ENCODE measurements around the gene NHP2.

Gene NHP2

DNA sequence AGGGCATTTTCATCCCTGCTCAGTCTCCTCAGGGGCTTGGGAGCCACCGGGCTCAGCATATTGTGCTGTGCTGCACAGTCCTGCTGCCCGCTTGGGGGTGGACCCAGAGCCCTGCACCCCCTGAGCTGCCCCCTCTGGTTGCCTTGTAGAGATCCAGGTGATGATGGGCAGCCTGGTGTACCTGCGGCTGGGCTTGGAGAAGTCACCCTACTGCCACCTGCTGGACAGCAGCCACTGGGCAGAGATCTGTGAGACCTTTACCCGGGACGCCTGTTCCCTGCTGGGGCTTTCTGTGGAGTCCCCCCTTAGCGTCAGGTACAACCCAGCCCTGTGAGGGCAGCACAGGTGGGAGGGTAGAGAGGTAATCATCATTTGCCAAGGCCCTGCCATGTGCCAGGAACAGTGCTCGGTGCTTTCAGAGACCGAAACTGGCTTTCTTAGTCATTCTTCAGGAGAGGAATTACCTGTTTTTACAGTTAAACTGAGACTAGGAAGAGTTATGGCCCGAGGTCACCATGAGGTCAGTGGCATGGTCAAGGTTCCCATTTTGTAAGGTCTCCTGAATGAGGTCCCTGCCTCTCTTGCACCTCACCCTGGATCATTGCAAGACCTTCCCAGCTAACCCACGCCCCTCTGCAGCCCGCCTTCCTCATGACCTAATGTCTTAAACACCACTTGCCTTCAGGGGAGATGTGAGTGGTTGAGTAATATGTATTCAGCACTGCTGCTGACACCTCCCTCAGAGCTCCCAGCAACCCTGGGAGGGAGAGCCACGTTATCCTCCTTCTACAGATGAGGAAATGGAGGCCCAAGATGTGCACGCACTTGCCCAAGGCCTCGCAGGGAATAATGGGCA lies 7.5 kb downstream of the NHP2 start:
- intact Hi-C loops (cut with DNase I; ENCODE audit: low total_unique reads): no loop called here
- Histone ChIP-seq H3K27ac (no peak overlapping the region), H3K36me3 (peaks cover 64 to 100% (median 88%) of the 10 kb centered on the region in 3 donors), H3K27me3 (no peaks in the 10 kb centered on the region), H3K4me3 (no peak overlapping the region), H3K4me1 (no peaks in the 10 kb centered on the region), H3K9me3 (no peaks in the 10 kb centered on the region)
- DNase-seq: no peak
- TF ChIP-seq, protein P1, sequence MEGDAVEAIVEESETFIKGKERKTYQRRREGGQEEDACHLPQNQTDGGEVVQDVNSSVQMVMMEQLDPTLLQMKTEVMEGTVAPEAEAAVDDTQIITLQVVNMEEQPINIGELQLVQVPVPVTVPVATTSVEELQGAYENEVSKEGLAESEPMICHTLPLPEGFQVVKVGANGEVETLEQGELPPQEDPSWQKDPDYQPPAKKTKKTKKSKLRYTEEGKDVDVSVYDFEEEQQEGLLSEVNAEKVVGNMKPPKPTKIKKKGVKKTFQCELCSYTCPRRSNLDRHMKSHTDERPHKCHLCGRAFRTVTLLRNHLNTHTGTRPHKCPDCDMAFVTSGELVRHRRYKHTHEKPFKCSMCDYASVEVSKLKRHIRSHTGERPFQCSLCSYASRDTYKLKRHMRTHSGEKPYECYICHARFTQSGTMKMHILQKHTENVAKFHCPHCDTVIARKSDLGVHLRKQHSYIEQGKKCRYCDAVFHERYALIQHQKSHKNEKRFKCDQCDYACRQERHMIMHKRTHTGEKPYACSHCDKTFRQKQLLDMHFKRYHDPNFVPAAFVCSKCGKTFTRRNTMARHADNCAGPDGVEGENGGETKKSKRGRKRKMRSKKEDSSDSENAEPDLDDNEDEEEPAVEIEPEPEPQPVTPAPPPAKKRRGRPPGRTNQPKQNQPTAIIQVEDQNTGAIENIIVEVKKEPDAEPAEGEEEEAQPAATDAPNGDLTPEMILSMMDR (IDR thresholded peaks at IDR 0.05): peak; percentile 29 to 40

DNA sequence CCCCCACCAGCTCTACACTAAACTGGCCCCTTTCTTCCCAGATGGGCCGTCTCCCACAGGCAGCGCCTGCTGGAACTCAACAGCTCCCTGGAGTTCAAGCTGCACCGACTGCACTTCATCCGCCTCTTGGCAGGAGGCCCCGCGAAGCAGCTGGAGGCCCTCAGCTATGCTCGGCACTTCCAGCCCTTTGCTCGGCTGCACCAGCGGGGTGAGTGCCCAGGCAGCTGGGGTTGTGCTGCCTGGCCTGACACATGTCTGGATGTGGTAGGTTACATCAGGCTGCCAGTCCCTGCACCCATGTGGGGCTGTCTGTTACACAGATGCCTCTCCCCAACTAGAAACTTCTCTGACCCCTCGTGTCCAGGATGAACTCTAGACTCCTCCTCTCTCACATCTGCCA lies 9.8 kb downstream of the NHP2 start:
- Histone ChIP-seq H3K4me3 (no peak overlapping the region), H3K27ac (no peak overlapping the region), H3K27me3 (no peaks in the 10 kb centered on the region), H3K36me3 (peaks cover 64 to 97% (median 73%) of the 10 kb centered on the region in 3 donors), H3K4me1 (no peaks in the 10 kb centered on the region), H3K9me3 (no peaks in the 10 kb centered on the region)
- DNase-seq: no peak
- TF ChIP-seq, protein P1 (IDR thresholded peaks at IDR 0.05): no peak
- intact Hi-C loops (cut with DNase I; ENCODE audit: low total_unique reads): no loop called here

DNA sequence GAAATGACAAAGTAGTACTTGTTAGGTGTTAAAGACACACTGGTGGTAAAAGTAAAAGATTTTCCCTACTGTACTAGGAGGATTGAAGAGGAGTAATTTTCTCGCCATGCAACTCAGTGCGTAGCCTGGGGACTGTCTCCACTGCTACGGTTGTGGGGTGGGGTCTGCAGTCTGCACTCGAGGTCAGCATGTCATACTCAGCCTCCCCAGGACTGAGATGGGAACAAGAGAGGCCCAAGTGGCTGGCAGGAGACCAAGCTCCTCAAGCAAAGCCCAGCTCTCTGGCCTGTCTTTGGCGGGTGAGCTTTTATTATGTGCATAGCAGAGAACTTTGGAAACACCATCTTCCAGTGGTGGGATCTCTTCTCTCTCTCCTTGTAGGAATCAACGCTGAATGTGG lies 10.4 kb downstream of the NHP2 start:
- TF ChIP-seq, protein P1 (IDR thresholded peaks at IDR 0.05): no peak
- Histone ChIP-seq H3K36me3 (peaks cover 58 to 94% (median 67%) of the 10 kb centered on the region in 3 donors), H3K4me1 (no peaks in the 10 kb centered on the region), H3K27ac (no peak overlapping the region), H3K9me3 (no peaks in the 10 kb centered on the region), H3K27me3 (no peaks in the 10 kb centered on the region), H3K4me3 (no peak overlapping the region)
- intact Hi-C loops (cut with DNase I; ENCODE audit: low total_unique reads): no loop called here
- no peak for DNase-seq

DNA sequence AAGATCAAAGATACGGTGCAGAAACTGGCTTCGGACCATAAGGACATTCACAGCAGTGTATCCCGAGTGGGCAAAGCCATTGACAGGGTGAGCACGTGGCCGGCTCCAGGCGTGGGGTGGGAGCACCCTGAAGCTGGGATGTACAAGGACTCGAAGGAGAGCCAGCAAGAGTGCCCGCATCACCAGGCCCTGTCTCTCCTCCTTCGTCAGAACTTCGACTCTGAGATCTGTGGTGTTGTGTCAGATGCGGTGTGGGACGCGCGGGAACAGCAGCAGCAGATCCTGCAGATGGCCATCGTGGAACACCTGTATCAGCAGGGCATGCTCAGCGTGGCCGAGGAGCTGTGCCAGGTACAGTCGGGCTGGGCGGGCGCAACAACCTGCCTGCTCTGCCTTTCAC lies 11.0 kb downstream of the NHP2 start:
- Histone ChIP-seq H3K4me1 (no peaks in the 10 kb centered on the region), H3K9me3 (no peaks in the 10 kb centered on the region), H3K27ac (no peak overlapping the region), H3K36me3 (peaks cover 52 to 94% (median 61%) of the 10 kb centered on the region in 3 donors), H3K4me3 (no peak overlapping the region), H3K27me3 (no peaks in the 10 kb centered on the region)
- DNase-seq: no peak
- TF ChIP-seq, protein P1 (IDR thresholded peaks at IDR 0.05): no peak
- intact Hi-C loops (cut with DNase I; ENCODE audit: low total_unique reads): no loop called here

DNA sequence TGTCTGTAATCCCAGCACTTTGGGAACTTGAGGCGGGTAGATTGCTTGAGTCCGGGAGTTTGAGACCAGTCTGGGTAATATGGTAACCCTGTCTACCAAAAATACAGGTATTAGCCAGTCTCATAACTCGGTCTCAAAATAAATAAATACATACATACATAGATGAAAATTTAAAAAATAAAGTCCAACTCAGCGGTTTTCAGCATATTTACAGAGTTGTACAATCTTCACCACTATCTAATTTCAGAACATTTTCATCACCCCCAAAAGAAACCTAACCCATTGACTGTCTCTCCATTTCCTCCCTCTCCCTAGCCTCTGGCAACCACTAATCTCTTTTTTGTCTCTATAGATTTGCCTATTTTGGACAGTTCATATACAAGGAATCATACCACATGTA lies 12.1 kb downstream of the NHP2 start:
- no peak overlapping the region for H3K27ac ChIP-seq
- TF ChIP-seq, protein P1 (IDR thresholded peaks at IDR 0.05): no peak
- no peaks in the 10 kb centered on the region for H3K27me3 ChIP-seq
- intact Hi-C loops (cut with DNase I; ENCODE audit: low total_unique reads): no loop called here
- no peak for DNase-seq
- peaks cover 41 to 93% (median 50%) of the 10 kb centered on the region in 3 donors for H3K36me3 ChIP-seq
- no peaks in the 10 kb centered on the region for H3K9me3 ChIP-seq
- H3K4me1 ChIP-seq: no peaks in the 10 kb centered on the region
- H3K4me3 ChIP-seq: no peak overlapping the region
